NB4 (cell line): ENCODE measurements around the gene CCDC97.

Experiments
- MAX ChIP-seq: IDR thresholded peaks from 2 replicates; pipeline ENCODE4 v1.6.1; 2011; ENCODE audit warnings: low read depth, low read length
- POLR2A ChIP-seq: IDR thresholded peaks from 2 replicates; pipeline ENCODE4 v1.6.1; 2011; ENCODE audit warnings: mild to moderate bottlenecking; ENCODE audit not compliant: insufficient read length; ENCODE audit errors: extremely low read depth
- TF ChIP-seq, protein P1 (sequence below): IDR thresholded peaks from one replicate; pipeline ENCODE4 v1.5.1; 2012; ENCODE audit warnings: low read depth, low read length

GRCh38 chr19:41332468-41332867 lies 22.5 kb downstream of the CCDC97 start:
- TF ChIP-seq, protein P1, sequence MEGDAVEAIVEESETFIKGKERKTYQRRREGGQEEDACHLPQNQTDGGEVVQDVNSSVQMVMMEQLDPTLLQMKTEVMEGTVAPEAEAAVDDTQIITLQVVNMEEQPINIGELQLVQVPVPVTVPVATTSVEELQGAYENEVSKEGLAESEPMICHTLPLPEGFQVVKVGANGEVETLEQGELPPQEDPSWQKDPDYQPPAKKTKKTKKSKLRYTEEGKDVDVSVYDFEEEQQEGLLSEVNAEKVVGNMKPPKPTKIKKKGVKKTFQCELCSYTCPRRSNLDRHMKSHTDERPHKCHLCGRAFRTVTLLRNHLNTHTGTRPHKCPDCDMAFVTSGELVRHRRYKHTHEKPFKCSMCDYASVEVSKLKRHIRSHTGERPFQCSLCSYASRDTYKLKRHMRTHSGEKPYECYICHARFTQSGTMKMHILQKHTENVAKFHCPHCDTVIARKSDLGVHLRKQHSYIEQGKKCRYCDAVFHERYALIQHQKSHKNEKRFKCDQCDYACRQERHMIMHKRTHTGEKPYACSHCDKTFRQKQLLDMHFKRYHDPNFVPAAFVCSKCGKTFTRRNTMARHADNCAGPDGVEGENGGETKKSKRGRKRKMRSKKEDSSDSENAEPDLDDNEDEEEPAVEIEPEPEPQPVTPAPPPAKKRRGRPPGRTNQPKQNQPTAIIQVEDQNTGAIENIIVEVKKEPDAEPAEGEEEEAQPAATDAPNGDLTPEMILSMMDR = no peak
- TF ChIP-seq POLR2A = no peak
- TF ChIP-seq MAX = no peak
